Measurements from ENCODE around the gene VPS72. TPM values are rescaled to one million over a fixed set of nuclear protein-coding genes. Genes with fewer than 3 reads are reported as not detected.

Gene VPS72
- total RNA-seq, 4 donors from 2014 or later: 21.5 to 26.9 (median 24.4) TPM

- no peaks in the 10 kb centered on the region for H3K27me3 ChIP-seq
- peak; percentile 73 to 89 (median 85) for DNase-seq
- peak overlapping the region in 3 of 4 donors; percentile 7 to 44 (median 27) for H3K27ac ChIP-seq
- peaks cover 0 to 7% (median 0%) of the 10 kb centered on the region in 3 donors for H3K36me3 ChIP-seq
- TF ChIP-seq POLR2A (IDR thresholded peaks at IDR 0.05): no peak
- TF ChIP-seq, protein P1, sequence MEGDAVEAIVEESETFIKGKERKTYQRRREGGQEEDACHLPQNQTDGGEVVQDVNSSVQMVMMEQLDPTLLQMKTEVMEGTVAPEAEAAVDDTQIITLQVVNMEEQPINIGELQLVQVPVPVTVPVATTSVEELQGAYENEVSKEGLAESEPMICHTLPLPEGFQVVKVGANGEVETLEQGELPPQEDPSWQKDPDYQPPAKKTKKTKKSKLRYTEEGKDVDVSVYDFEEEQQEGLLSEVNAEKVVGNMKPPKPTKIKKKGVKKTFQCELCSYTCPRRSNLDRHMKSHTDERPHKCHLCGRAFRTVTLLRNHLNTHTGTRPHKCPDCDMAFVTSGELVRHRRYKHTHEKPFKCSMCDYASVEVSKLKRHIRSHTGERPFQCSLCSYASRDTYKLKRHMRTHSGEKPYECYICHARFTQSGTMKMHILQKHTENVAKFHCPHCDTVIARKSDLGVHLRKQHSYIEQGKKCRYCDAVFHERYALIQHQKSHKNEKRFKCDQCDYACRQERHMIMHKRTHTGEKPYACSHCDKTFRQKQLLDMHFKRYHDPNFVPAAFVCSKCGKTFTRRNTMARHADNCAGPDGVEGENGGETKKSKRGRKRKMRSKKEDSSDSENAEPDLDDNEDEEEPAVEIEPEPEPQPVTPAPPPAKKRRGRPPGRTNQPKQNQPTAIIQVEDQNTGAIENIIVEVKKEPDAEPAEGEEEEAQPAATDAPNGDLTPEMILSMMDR (IDR thresholded peaks at IDR 0.05): no peak
- H3K4me1 ChIP-seq: peaks cover 0 to 8% (median 3%) of the 10 kb centered on the region in 4 donors
- peak overlapping the region; percentile 25 to 46 (median 40) for H3K4me3 ChIP-seq
- no peaks in the 10 kb centered on the region for H3K9me3 ChIP-seq
Observed at GRCh38 chr1:151130987-151131586, 58.9 kb downstream of the VPS72 start.

DNA sequence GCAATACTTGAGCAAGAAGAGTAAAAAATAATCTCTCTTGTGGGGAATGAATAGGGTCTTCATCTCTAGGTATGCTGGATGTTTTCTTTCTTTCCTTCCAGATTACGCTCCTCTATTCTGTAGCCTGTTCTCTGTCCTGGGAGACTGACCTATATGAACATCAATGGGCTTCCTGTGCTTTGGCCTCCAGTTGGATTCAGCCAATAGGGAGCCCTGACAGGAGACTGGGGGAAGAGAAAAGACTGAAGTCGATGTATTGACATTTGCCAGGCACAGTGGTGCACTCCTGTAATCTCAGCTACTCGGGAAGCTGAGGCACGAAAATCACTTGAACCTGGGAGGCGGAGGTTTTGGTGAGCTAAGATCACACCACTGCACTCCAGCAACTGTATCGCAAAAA lies 61.2 kb downstream of the VPS72 start:
- Histone ChIP-seq H3K4me1 (peaks cover 0 to 8% (median 3%) of the 10 kb centered on the region in 4 donors), H3K4me3 (no peak overlapping the region), H3K27ac (no peak overlapping the region), H3K9me3 (no peaks in the 10 kb centered on the region), H3K27me3 (no peaks in the 10 kb centered on the region), H3K36me3 (no peaks in the 10 kb centered on the region)
- TF ChIP-seq POLR2A (IDR thresholded peaks at IDR 0.05): no peak
- TF ChIP-seq, protein P1 (IDR thresholded peaks at IDR 0.05): no peak
- DNase-seq: no peak

Other genes starting within 250 kb of the VPS72 start
- 100 to 1,000 TPM in 3 of 4 donors, 10 to 100 TPM in 1; 48.7 to 212 (median 156) TPM for gene CERS2, start 215.4 kb downstream of the VPS72 start, total RNA-seq
- 1 to 10 TPM in 1 of 4 donors, under 1 TPM in 1, not detected in 2; 0.67 to 1.7 TPM for gene ANXA9, start 207.9 kb downstream of the VPS72 start, total RNA-seq
- gene MINDY1, start 183.3 kb downstream of the VPS72 start, total RNA-seq: 10 to 100 TPM; 37.1 to 76.4 (median 57.4) TPM
- gene PRUNE1, start 181.7 kb downstream of the VPS72 start, total RNA-seq: 10 to 100 TPM; 21.7 to 28.1 (median 25.1) TPM
- 1 to 10 TPM in 2 of 4 donors, under 1 TPM in 1, not detected in 1; 0.70 to 8.4 (median 3.6) TPM for gene BNIPL, start 153.6 kb downstream of the VPS72 start, total RNA-seq
- 1 to 10 TPM in 3 of 4 donors, not detected in 1; 1.3 to 2.5 (median 1.4) TPM for gene C1orf56, start 142.4 kb downstream of the VPS72 start, total RNA-seq
- gene CDC42SE1, start 130.6 kb downstream of the VPS72 start, total RNA-seq: 10 to 100 TPM; 48.6 to 87.5 (median 58.6) TPM
- gene MLLT11, start 129.8 kb downstream of the VPS72 start, total RNA-seq: under 1 TPM in 2 of 4 donors, not detected in 2; 0.27 to 0.95 TPM
- 10 to 100 TPM in 3 of 4 donors, 1 to 10 TPM in 1; 7.9 to 32.2 (median 15.8) TPM for gene GABPB2, start 119.4 kb downstream of the VPS72 start, total RNA-seq
- 10 to 100 TPM in 3 of 4 donors, 1 to 10 TPM in 1; 2.5 to 24.6 (median 16.6) TPM for gene SEMA6C, start 43.6 kb downstream of the VPS72 start, total RNA-seq
- gene TNFAIP8L2, start 33.5 kb downstream of the VPS72 start, total RNA-seq: 1 to 10 TPM in 2 of 4 donors, not detected in 2; 4.0 to 6.6 TPM
- gene LYSMD1, start 24.3 kb downstream of the VPS72 start, total RNA-seq: 10 to 100 TPM in 2 of 4 donors, 1 to 10 TPM in 2; 6.0 to 11.7 (median 10.2) TPM
- gene SCNM1, start 24.1 kb downstream of the VPS72 start, total RNA-seq: 10 to 100 TPM; 16.1 to 48.9 (median 36.9) TPM
- 10 to 100 TPM in 1 of 4 donors, not detected in 3; 10.7 TPM for gene TMOD4, start 14.2 kb downstream of the VPS72 start, total RNA-seq
- 100 to 1,000 TPM in 2 of 4 donors, 10 to 100 TPM in 2; 54.5 to 118 (median 97.6) TPM for gene PIP5K1A, start 8.4 kb upstream of the VPS72 start, total RNA-seq
- gene PSMD4, start 64.5 kb upstream of the VPS72 start, total RNA-seq: 100 to 1,000 TPM in 2 of 4 donors, 10 to 100 TPM in 2; 84.6 to 153 (median 103) TPM
- 10 to 100 TPM; 30.5 to 53.5 (median 38.5) TPM for gene ZNF687, start 92.1 kb upstream of the VPS72 start, total RNA-seq
- gene PI4KB, start 137.2 kb upstream of the VPS72 start, total RNA-seq: 100 to 1,000 TPM in 1 of 4 donors, 10 to 100 TPM in 3; 68.0 to 147 (median 83.7) TPM
- 100 to 1,000 TPM in 1 of 4 donors, 10 to 100 TPM in 3; 35.6 to 187 (median 42.0) TPM for gene RFX5, start 157.1 kb upstream of the VPS72 start, total RNA-seq
- 100 to 1,000 TPM; 194 to 623 (median 467) TPM for gene SELENBP1, start 182.5 kb upstream of the VPS72 start, total RNA-seq
- 100 to 1,000 TPM; 119 to 223 (median 167) TPM for gene PSMB4, start 209.4 kb upstream of the VPS72 start, total RNA-seq